GM12865 (cell line): ENCODE measurements around the gene DNLZ.

Experiments
- DNase-seq: peaks from one replicate; pipeline ENCODE4 v3.0.0; 2010; ENCODE audit warnings: low read depth
- H3K4me3 ChIP-seq: 2 replicates; pipeline ENCODE4 v1.5.1; 2011; ENCODE audit warnings: mild to moderate bottlenecking, low read depth, low read length, control low read depth
- CTCF ChIP-seq: IDR thresholded peaks from 2 replicates; pipeline ENCODE4 v1.5.1; 2011; ENCODE audit warnings: low read length, control low read depth, low read depth, inconsistent platforms; ENCODE audit not compliant: insufficient read depth; ENCODE audit errors: missing control alignments

Gene DNLZ

GRCh38 chr9:136334541-136334940 lies 29.0 kb downstream of the DNLZ start:
- no peak for TF ChIP-seq CTCF

DNA sequence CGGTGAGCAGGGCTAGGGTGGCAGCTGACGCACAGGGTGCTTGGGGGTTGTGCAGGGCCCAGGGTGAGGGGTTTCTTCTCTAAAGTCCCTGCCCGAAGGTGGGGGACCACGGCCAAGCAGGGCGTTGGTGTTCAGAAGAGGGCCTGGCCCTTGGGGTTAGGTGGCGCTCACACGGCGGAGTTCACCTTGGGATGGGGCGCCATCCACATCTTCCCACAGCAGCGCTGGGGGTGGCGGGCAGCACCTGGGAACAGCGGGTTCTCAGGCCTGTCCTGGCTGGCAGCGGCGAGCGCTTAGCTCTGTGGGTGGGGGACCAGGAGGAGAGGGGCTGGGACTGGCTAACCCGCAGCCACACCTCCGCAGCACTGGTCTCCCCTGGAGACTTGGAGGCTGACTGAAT lies 30.1 kb downstream of the DNLZ start:
- no peak for TF ChIP-seq CTCF
- DNase-seq, result no peak
- H3K4me3 ChIP-seq, result no peak overlapping the region

More at GRCh38 chr9:136334541-136334940, 29.0 kb downstream of the DNLZ start:
- no peak for DNase-seq
- no peak overlapping the region for H3K4me3 ChIP-seq

GRCh38 chr9:136333045-136333444 lies 30.5 kb downstream of the DNLZ start:
- TF ChIP-seq CTCF, result no peak
- no peak for DNase-seq
- no peak overlapping the region for H3K4me3 ChIP-seq

GRCh38 chr9:136332482-136332983 lies 31.0 kb downstream of the DNLZ start:
- no peak for TF ChIP-seq CTCF
- no peak overlapping the region for H3K4me3 ChIP-seq
- DNase-seq, result no peak

- no peak for TF ChIP-seq CTCF
- no peak overlapping the region for H3K4me3 ChIP-seq
- DNase-seq, result no peak
These were observed 31.7 kb downstream of the DNLZ start for GRCh38 chr9:136331556-136332481.

DNA sequence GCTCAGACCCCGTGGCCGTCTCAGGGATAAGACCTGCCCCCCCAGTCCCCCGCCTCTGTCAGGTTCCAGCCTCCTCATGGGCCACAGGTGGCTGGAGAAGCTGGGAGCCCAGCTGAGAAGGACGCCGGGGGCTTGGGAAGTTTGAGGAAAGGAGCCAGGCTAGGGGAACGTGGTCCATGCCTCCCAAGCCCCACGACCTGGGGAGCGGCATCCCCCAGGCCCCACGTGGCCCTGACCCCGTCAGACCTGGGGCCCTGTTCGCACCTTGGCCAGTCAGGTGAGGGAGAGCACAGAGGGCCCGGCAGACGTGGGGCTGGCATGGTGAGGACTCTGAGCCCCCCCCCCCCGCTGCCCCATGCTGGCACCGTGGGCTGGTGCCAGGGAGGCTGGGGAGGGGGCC lies 32.5 kb downstream of the DNLZ start:
- no peak for DNase-seq
- TF ChIP-seq CTCF, result no peak
- H3K4me3 ChIP-seq, result no peak overlapping the region
